Measurements from ENCODE around the gene OR10T2. TPM values are rescaled to one million over a fixed set of nuclear protein-coding genes. Genes with fewer than 3 reads are reported as not detected.

The OR10T2 gene
- total and polyA plus RNA-seq, 2 donors (not counting 3 experiments of a cell fraction or from before 2014, with no cell fraction given): not detected

GRCh38 chr1:158400871-158401270 is 1.6 kb upstream of the OR10T2 start:
- Histone ChIP-seq H3K9me1 (replicated peaks; ENCODE audit: control insufficient read depth, extremely low read depth, insufficient read depth, low read length) (no peaks in the 10 kb centered on the region), H3K79me2 (ENCODE audit: control insufficient read depth, insufficient read depth, low read length) (no peaks in the 10 kb centered on the region), H3K36me3 (ENCODE audit: control insufficient read depth in 2 of 2, extremely low read depth in 1 of 2, insufficient read depth in 2 of 2, low read length in 2 of 2) (no peaks in the 10 kb centered on the region), H3K9ac (replicated peaks; ENCODE audit: extremely low read depth, insufficient read depth, low read length) (no peak overlapping the region), H3K4me1 (ENCODE audit: control insufficient read depth, extremely low read depth, insufficient read depth, low read length) (no peaks in the 10 kb centered on the region), H3K9me3 (replicated peaks; ENCODE audit: control insufficient read depth, insufficient read depth, low read length) (no peaks in the 10 kb centered on the region), H2AFZ (ENCODE audit: low read depth, low read length) (no peak overlapping the region), H4K20me1 (replicated peaks; ENCODE audit: control insufficient read depth, extremely low read depth, insufficient read depth, low read length) (no peaks in the 10 kb centered on the region), H3K27me3 (ENCODE audit: control insufficient read depth in 2 of 2, insufficient read depth in 2 of 2, low read length in 2 of 2) (no peaks in the 10 kb centered on the region), H3K4me3 (replicated peaks in 1 of 3; ENCODE audit: insufficient read depth in 1 of 3, low read depth in 1 of 3, low read length in 3 of 3) (no peak overlapping the region), H3K27ac (ENCODE audit: insufficient read depth, low read depth, low read length) (no peak overlapping the region), H3K4me2 (ENCODE audit: insufficient read depth, low read length) (no peak overlapping the region)
- intact Hi-C loops (cut with micrococcal nuclease) (no loop called here), dilution Hi-C loops (cut with MboI; ENCODE audit: extremely low pct_ligation_motif_present, low sequenced_read_pairs) (no loop called here)
- TF ChIP-seq FOS (IDR thresholded peaks at IDR 0.05; ENCODE audit: borderline replicate concordance, insufficient read depth, low read length): no peak
- no peak for TF ChIP-seq POLR2A (IDR thresholded peaks at IDR 0.05; ENCODE audit: low read depth, low read length)
- no peak for TF ChIP-seq EZH2 (IDR thresholded peaks at IDR 0.05; ENCODE audit: borderline replicate concordance, low read depth, low read length, severe bottlenecking)
- no peak for TF ChIP-seq GATA2 (IDR thresholded peaks at IDR 0.05; ENCODE audit: insufficient read depth, insufficient read length, low read depth, low read length)
- no peak for TF ChIP-seq MYC (IDR thresholded peaks at IDR 0.05; ENCODE audit: low read depth, low read length)
- TF ChIP-seq JUN (IDR thresholded peaks at IDR 0.05; ENCODE audit: borderline replicate concordance, insufficient read depth, insufficient read length, low read depth): no peak
- TF ChIP-seq, protein P1, sequence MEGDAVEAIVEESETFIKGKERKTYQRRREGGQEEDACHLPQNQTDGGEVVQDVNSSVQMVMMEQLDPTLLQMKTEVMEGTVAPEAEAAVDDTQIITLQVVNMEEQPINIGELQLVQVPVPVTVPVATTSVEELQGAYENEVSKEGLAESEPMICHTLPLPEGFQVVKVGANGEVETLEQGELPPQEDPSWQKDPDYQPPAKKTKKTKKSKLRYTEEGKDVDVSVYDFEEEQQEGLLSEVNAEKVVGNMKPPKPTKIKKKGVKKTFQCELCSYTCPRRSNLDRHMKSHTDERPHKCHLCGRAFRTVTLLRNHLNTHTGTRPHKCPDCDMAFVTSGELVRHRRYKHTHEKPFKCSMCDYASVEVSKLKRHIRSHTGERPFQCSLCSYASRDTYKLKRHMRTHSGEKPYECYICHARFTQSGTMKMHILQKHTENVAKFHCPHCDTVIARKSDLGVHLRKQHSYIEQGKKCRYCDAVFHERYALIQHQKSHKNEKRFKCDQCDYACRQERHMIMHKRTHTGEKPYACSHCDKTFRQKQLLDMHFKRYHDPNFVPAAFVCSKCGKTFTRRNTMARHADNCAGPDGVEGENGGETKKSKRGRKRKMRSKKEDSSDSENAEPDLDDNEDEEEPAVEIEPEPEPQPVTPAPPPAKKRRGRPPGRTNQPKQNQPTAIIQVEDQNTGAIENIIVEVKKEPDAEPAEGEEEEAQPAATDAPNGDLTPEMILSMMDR (IDR thresholded peaks at IDR 0.05; ENCODE audit: extremely low read depth in 1 of 2, insufficient read depth in 1 of 2, low read depth in 1 of 2, low read length in 2 of 2): no peak
- TF ChIP-seq POLR2AphosphoS5 (IDR thresholded peaks at IDR 0.05; ENCODE audit: insufficient read depth, low read depth, low read length): no peak
- TF ChIP-seq MAX (IDR thresholded peaks at IDR 0.05; ENCODE audit: insufficient read depth, insufficient read length): no peak
- ChIA-PET POLR2A (no interaction called here), CTCF (no interaction called here)
- FAIRE-seq: no peak
- no TSS peak for BruUV-seq (replicated peaks)
- no peak for DNase-seq (ENCODE audit: low read depth, low spot score)
